Heart left ventricle (tissue), 16 donors: Measurements from ENCODE around the gene IVD. TPM values are rescaled to one million over a fixed set of nuclear protein-coding genes. Genes with fewer than 3 reads are reported as not detected.

Experiments
- ATAC-seq, 4 donors: fragments of 200-7000 bp; cut with Tn5 transposase; one replicate each; pipeline ENCODE4 v1.9.1; 2020 to 2022; ENCODE audit warnings: moderate library complexity in 4 of 4, mild to moderate bottlenecking in 3 of 4, moderate number of reproducible peaks in 1 of 4
- DNase-seq, 5 donors: peaks; one replicate each; pipeline ENCODE4 v3.0.0-alpha.2; 2020
- H3K27ac ChIP-seq, 12 donors: fragments of 200-600 bp; sonication (generic) in 4 of 12; one replicate each; pipeline versions ENCODE4 v1.5.0 to v1.8.0; 2016 to 2022; ENCODE audit warnings: mild to moderate bottlenecking in 2 of 12
- H3K27me3 ChIP-seq, 9 donors: fragments of 200-600 bp; sonication (generic) in 2 of 9; one replicate each; pipeline versions ENCODE4 v1.5.1 to v1.8.0; 2016 to 2022; ENCODE audit warnings: mild to moderate bottlenecking in 3 of 9
- H3K36me3 ChIP-seq, 9 donors: fragments of 200-600 bp; sonication (generic) in 2 of 9; one replicate each; pipeline versions ENCODE4 v1.5.0 to v1.8.0; 2018 to 2022; ENCODE audit warnings: mild to moderate bottlenecking in 2 of 9
- H3K4me1 ChIP-seq, 12 donors: fragments of 200-600 bp; sonication (generic) in 4 of 12; one replicate each; pipeline versions ENCODE4 v1.5.0 to v1.8.0; 2016 to 2022; ENCODE audit warnings: mild to moderate bottlenecking in 3 of 12
- H3K4me3 ChIP-seq, 12 donors: fragments of 200-600 bp; sonication (generic) in 4 of 12; one replicate each; pipeline versions ENCODE4 v1.5.0 to v1.8.0; 2017 to 2022; ENCODE audit warnings: mild to moderate bottlenecking in 9 of 12, moderate library complexity in 4 of 12
- H3K9me3 ChIP-seq, 12 donors: fragments of 200-600 bp; sonication (generic) in 4 of 12; one replicate each; pipeline versions ENCODE4 v1.5.0 to v1.8.0; 2016 to 2022; ENCODE audit warnings: mild to moderate bottlenecking in 1 of 12
- CTCF ChIP-seq, 12 donors: fragments of 200-600 bp; sonication (generic) in 4 of 12; IDR thresholded peaks; one replicate each; pipeline versions ENCODE4 v1.5.0 to v1.8.0; 2018 to 2022; ENCODE audit warnings: antibody characterized with exemption in 12 of 12, mild to moderate bottlenecking in 5 of 12
- POLR2A ChIP-seq, 2 donors: fragments of 450-650 bp; IDR thresholded peaks; one replicate each; pipeline ENCODE4 v1.6.1; 2017; ENCODE audit warnings: antibody characterized with exemption in 2 of 2, mild to moderate bottlenecking in 2 of 2, moderate library complexity in 2 of 2
- WGBS, 4 donors: extraction: QIAGEN DNeasy Blood & Tissue Kit in 2 of 4; methylation state at CpG; one replicate each; pipeline versions ENCODE4 v1.1.5 to v1.1.7; 2013 to 2018; 5-methylcytosine and 5-hydroxymethylcytosine counted together
- intact Hi-C, 10 donors: fragments of 100-400 bp; cut with DNase I; formaldehyde crosslinking; loops; one replicate each; pipeline versions ENCODE4 v1.11.1 to v1.14.2; 2022
- polyA plus RNA-seq, 2 donors: library from polyadenylated mRNA; stranded (reverse); fragments of 200-250 nt; gene quantifications; one replicate each; pipeline ENCODE4 v1.2.3, GENCODE V29; 2013
- total RNA-seq, 9 donors: library from RNA; depleted of rRNA in 2 of 9; stranded (reverse); fragments of >200 nt in 2 of 9; fragmentation: NEBNext Ultra II Directional in 3 of 9; extraction: Animal tissue kit (Norgen Biotek cat#: 25700) in 3 of 9; gene quantifications; one replicate each; pipeline versions ENCODE4 v1.1.0 to v1.2.4, GENCODE V29; 2016 to 2023
- donor health status: ischemic (EF 13 %, LVEDD 7.1; RV severe dilation, severe dysfunction).
- donor health status: healthy with polysubstance abuse.
- donor health status: DM: no; HTN: yes; CAD: no.
- donor health status: DM: no; HTN: no; CAD: no.
- donor health status: ischemic (EF 25% LVEDD 6.9; RV normal size, moderate dysfunction).
- donor health status: ischemic (EF 25% LVEDD 5.7; RV mildly dilated, moderate dysfunction).
- donor health status: healthy.
- donor health status: DM: yes; HTN: yes; CAD: no.
- donor health status: ischemic (EF 35%, LVEDD 5.7; RV mildly dilated, moderate dysfunction).
- donor health status: nonischemic (EF 11% LVEDD 7.7; RV severe dilation, severe dysfunction).
- donor health status: DM: yes; HTN: yes; CAD: no.
- donor health status: PGD.
- donor health status: ischemic (EF 29% LVEDD 5.4; RV normal size, mild dysfunction).
- donor health status: nonischemic (EF 23%, LVEDD 6.1; RV moderate dilation, normal function).

The IVD gene
- total and polyA plus RNA-seq, 11 donors = 52.9 to 130 (median 95.1) TPM

- WGBS, 4 donors = 94 to 97% (median 96%) methylated on average over 21 to 37 of the region's 37 CpGs
- no peak for ATAC-seq
- no peak for TF ChIP-seq POLR2A (IDR thresholded peaks at IDR 0.05)
- no peak for TF ChIP-seq CTCF (IDR thresholded peaks at IDR 0.05)
- Histone ChIP-seq H3K27me3 (no peaks in the 10 kb centered on the region), H3K9me3 (no peaks in the 10 kb centered on the region), H3K36me3 (peaks cover 0 to 52% (median 44%) of the 10 kb centered on the region in 9 donors), H3K4me1 (peaks cover 4 to 38% (median 33%) of the 10 kb centered on the region in 12 donors), H3K4me3 (no peak overlapping the region), H3K27ac (no peak overlapping the region)
- DNase-seq = no peak
- intact Hi-C loops = no loop called here
These were observed 53.1 kb downstream of the IVD start for GRCh38 chr15:40458495-40459371.

- H3K4me1 ChIP-seq = peaks cover 4 to 31% (median 25%) of the 10 kb centered on the region in 12 donors
- peaks cover 0 to 60% (median 52%) of the 10 kb centered on the region in 9 donors for H3K36me3 ChIP-seq
- ATAC-seq (no peak), DNase-seq (no peak)
- H3K27ac ChIP-seq = no peak overlapping the region
- no peaks in the 10 kb centered on the region for H3K9me3 ChIP-seq
- H3K27me3 ChIP-seq = no peaks in the 10 kb centered on the region
- TF ChIP-seq CTCF (IDR thresholded peaks at IDR 0.05) = no peak
- no peak for TF ChIP-seq POLR2A (IDR thresholded peaks at IDR 0.05)
- WGBS, 4 donors = 88 to 98% (median 95%) methylated on average over 11 to 19 of the region's 19 CpGs
- H3K4me3 ChIP-seq = no peak overlapping the region
- intact Hi-C loops = loop anchor here in 1 of 10 donors (10.0 kb wide), 1 partner anchor 645 kb away; no protein-coding TSS in a partner anchor
These were observed 53.9 kb downstream of the IVD start for GRCh38 chr15:40459391-40460015.

GRCh38 chr15:40460404-40460803 lies 54.8 kb downstream of the IVD start:
- Histone ChIP-seq H3K27me3 (no peaks in the 10 kb centered on the region), H3K4me3 (no peak overlapping the region), H3K27ac (no peak overlapping the region), H3K4me1 (peaks cover 3 to 22% (median 17%) of the 10 kb centered on the region in 12 donors), H3K9me3 (no peaks in the 10 kb centered on the region), H3K36me3 (peaks cover 0 to 69% (median 61%) of the 10 kb centered on the region in 9 donors)
- WGBS, 4 donors = 88 to 100% (median 94%) methylated on average over 2 of the region's 2 CpGs
- DNase-seq = no peak
- no peak for ATAC-seq
- intact Hi-C loops = loop anchor here in 1 of 10 donors (10.0 kb wide), 1 partner anchor 644 kb away; no protein-coding TSS in a partner anchor
- no peak for TF ChIP-seq POLR2A (IDR thresholded peaks at IDR 0.05)
- no peak for TF ChIP-seq CTCF (IDR thresholded peaks at IDR 0.05)

GRCh38 chr15:40461958-40462357 lies 56.4 kb downstream of the IVD start:
- ATAC-seq = no peak
- TF ChIP-seq CTCF (IDR thresholded peaks at IDR 0.05) (no peak), POLR2A (IDR thresholded peaks at IDR 0.05) (no peak)
- Histone ChIP-seq H3K27me3 (no peaks in the 10 kb centered on the region), H3K36me3 (peaks cover 0 to 84% (median 69%) of the 10 kb centered on the region in 9 donors), H3K9me3 (no peaks in the 10 kb centered on the region), H3K4me1 (peaks cover 0 to 6% (median 1%) of the 10 kb centered on the region in 12 donors), H3K4me3 (no peak overlapping the region), H3K27ac (no peak overlapping the region)
- 94 to 96% (median 95%) methylated on average over 21 of the region's 21 CpGs for WGBS, 4 donors
- DNase-seq = no peak
- intact Hi-C loops = loop anchor here in 1 of 10 donors (10.0 kb wide), 1 partner anchor 643 kb away; no protein-coding TSS in a partner anchor
